Astrocyte of the spinal cord (primary cell): ENCODE results near the gene TMEM74B.

Source experiments
- DNase-seq: peaks from one replicate; pipeline ENCODE4 v3.0.0; 2011; ENCODE audit warnings: low read depth, low spot score
- H3K4me3 ChIP-seq: 2 replicates; pipeline ENCODE4 v1.5.1; 2011; ENCODE audit warnings: low read depth, mild to moderate bottlenecking, low read length, moderate library complexity
- CTCF ChIP-seq: IDR thresholded peaks from 2 replicates; pipeline ENCODE4 v1.5.1; 2012; ENCODE audit warnings: low read depth, mild to moderate bottlenecking, low read length, inconsistent platforms
- in situ Hi-C: cut with HindIII; loops from 2 replicates; pipeline ENCODE4 v1.10.0; 2017; ENCODE audit warnings: low sequenced_read_pairs

TMEM74B gene

DNA sequence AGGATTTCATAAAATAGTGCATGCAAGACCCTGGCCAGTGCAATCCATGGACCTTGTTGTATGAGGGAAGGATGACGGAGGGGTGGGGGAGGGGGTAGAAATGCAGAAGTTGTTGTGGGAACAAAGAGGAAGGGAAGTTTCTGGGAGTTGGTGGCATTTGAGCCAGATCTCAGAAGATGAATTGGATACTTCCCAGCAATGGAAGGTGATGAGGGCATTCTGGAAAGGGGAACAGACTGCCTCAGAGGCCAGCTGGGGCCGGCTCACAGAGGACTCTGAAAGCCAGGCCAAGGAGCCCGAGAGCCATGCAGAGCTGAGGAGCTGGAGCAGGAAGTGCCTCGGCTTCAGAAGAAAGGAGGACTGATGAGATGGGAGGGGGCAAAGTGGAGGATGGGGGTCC is 2.7 kb downstream of the TMEM74B start:
- no peak for DNase-seq
- H3K4me3 ChIP-seq, result no peak overlapping the region
- in situ Hi-C loops, result no loop called here
- TF ChIP-seq CTCF, result no peak

DNA sequence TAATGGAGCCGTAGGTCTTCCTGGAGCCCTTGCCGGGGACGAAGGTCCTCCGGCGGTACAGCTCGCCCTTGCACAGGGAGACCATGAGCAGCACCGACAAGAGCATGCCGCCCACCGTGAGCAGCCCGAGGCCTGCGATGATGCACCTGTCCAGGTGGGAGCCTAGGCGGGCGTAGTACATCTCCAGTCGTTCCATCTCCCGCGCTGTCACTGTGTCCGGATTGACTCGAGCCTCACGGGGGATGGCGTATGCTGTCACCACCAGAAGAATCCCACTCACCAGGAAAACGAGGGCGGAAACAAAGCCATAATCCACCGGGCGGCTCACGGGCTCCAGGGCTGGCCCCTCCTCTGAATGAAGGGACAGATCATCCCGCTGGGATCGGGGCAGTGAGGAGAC is 3.8 kb downstream of the TMEM74B start:
- TF ChIP-seq CTCF, result no peak
- H3K4me3 ChIP-seq, result no peak overlapping the region
- in situ Hi-C loops, result no loop called here
- DNase-seq, result no peak

DNA sequence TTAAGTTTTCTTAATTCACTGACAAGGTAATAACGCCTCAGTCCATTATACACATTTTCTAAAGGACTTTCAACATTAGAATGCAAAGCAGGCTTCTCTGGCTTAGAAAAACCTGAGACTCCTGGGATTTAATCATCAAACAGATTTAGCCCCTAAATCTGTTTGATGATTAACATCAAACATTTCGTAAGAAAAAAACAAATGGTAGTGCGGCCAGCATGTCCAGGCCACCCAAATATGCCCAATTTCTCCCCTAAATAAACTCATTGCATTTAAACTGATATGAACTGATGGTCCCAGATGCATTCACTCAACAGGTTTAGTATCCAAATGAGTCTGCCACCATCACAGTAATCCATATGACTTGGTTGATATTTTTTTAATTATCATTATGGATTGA is 6.2 kb downstream of the TMEM74B start:
- in situ Hi-C loops, result no loop called here
- DNase-seq, result no peak
- no peak overlapping the region for H3K4me3 ChIP-seq

GRCh38 chr20:1178103-1178502 is 6.7 kb downstream of the TMEM74B start:
- in situ Hi-C loops, result no loop called here
- no peak for DNase-seq
- no peak for TF ChIP-seq CTCF
- no peak overlapping the region for H3K4me3 ChIP-seq

More for the DNA sequence above, 6.2 kb downstream of the TMEM74B start:
- TF ChIP-seq CTCF, result no peak

DNA sequence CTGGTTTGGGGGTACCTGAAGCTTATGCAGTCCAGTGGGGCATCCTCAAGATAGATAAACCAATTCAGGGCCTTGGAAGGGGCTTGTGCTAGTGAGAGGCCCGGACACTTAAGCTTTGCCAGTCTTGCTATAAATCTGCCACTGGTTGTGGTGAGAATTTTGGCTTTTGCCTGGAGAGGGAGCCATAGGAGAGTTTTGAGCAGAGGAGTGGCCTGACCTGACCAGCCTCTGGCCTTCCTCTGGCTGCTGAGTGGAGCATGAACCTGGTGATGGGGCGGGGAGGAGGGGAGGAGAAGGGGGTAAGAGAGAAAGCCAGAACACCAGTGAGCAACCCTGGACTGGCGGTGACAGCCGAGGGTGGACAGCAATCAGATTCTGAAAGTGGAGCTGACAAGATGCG is 7.1 kb downstream of the TMEM74B start:
- no peak for DNase-seq
- in situ Hi-C loops, result no loop called here

DNA sequence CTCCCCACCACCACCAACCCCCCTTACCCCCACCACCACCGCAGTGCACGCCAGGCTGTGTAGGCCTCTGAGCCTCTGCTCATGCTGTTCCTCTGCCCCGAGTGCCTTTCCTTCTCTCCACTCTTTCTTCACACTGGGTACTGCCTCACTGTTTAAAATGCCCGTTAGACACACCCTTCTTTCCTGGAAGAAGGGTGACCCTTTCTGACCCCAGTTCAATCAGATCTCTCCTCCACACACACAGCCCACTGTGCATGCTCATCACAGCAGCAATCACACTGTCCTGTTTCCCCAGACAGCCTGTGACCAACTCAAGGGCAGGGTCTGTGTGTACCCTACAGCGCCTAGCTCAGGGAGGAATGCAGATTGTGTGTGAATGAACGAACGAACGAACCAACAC is 10.0 kb downstream of the TMEM74B start:
- DNase-seq, result no peak
- in situ Hi-C loops, result no loop called here

More for the DNA sequence above, 7.1 kb downstream of the TMEM74B start:
- no peak for TF ChIP-seq CTCF
- no peak overlapping the region for H3K4me3 ChIP-seq

More for the DNA sequence above, 10.0 kb downstream of the TMEM74B start:
- H3K4me3 ChIP-seq, result no peak overlapping the region
- TF ChIP-seq CTCF, result no peak
